Bronchial epithelial cell (primary cell): ENCODE results near the gene HOPX. TPM values are rescaled to one million over a fixed set of nuclear protein-coding genes. Genes with fewer than 3 reads are reported as not detected.

Experiments used
- DNase-seq: peaks from one replicate; pipeline ENCODE4 v3.0.0-alpha.2; 2010; ENCODE audit warnings: low read depth
- FAIRE-seq: peaks from 2 replicates; lab custom pipeline; 2011; peaks lifted over from hg19 to GRCh38; lab: Jason Lieb, UNC
- H3K27me3 ChIP-seq: 2 replicates; pipeline ENCODE4 v1.5.1; 2011; ENCODE audit warnings: low read length; ENCODE audit not compliant: control insufficient read depth, insufficient read depth
- H3K36me3 ChIP-seq: 2 replicates; pipeline ENCODE4 v1.5.1; 2011; ENCODE audit warnings: low read length; ENCODE audit not compliant: control insufficient read depth, insufficient read depth
- H3K4me3 ChIP-seq: 2 replicates; pipeline ENCODE4 v1.5.1; 2011; ENCODE audit warnings: mild to moderate bottlenecking, low read depth, low read length, control low read depth
- total RNA-seq: library from RNA; depleted of rRNA; stranded (reverse); fragments of >200 nt; gene quantifications from 2 replicates; pipeline ENCODE4 v1.2.1, GENCODE V29; 2014
- TF ChIP-seq, protein P1 (sequence below): IDR thresholded peaks from 2 replicates; pipeline ENCODE4 v1.5.1; 2011; ENCODE audit warnings: mild to moderate bottlenecking, moderate library complexity, low read length, control low read depth, inconsistent platforms; ENCODE audit not compliant: insufficient read depth, severe bottlenecking

HOPX gene
- total RNA-seq, 1 donor from 2014 or later = 30.8 TPM

DNA sequence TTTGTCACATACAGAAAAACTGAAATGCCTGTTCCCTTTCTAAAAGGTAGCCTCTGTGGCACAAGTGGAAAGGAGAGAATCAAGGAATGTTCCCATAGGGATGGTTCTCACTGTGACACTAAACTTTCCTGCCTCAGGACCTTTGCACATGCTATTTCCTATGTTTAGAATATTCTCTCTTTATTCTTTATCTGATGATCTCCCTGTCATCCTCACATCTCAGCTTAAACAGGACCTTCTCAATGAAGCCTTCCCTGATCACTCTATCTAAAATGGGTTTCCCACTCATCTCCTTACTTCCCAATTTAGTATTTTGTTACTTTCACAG, 32.3 kb downstream of the HOPX start:
- H3K4me3 ChIP-seq = no peak overlapping the region
- DNase-seq (no peak), FAIRE-seq (no peak)
- TF ChIP-seq, protein P1, sequence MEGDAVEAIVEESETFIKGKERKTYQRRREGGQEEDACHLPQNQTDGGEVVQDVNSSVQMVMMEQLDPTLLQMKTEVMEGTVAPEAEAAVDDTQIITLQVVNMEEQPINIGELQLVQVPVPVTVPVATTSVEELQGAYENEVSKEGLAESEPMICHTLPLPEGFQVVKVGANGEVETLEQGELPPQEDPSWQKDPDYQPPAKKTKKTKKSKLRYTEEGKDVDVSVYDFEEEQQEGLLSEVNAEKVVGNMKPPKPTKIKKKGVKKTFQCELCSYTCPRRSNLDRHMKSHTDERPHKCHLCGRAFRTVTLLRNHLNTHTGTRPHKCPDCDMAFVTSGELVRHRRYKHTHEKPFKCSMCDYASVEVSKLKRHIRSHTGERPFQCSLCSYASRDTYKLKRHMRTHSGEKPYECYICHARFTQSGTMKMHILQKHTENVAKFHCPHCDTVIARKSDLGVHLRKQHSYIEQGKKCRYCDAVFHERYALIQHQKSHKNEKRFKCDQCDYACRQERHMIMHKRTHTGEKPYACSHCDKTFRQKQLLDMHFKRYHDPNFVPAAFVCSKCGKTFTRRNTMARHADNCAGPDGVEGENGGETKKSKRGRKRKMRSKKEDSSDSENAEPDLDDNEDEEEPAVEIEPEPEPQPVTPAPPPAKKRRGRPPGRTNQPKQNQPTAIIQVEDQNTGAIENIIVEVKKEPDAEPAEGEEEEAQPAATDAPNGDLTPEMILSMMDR = no peak
- H3K36me3 ChIP-seq = no peaks in the 10 kb centered on the region
- no peaks in the 10 kb centered on the region for H3K27me3 ChIP-seq

DNA sequence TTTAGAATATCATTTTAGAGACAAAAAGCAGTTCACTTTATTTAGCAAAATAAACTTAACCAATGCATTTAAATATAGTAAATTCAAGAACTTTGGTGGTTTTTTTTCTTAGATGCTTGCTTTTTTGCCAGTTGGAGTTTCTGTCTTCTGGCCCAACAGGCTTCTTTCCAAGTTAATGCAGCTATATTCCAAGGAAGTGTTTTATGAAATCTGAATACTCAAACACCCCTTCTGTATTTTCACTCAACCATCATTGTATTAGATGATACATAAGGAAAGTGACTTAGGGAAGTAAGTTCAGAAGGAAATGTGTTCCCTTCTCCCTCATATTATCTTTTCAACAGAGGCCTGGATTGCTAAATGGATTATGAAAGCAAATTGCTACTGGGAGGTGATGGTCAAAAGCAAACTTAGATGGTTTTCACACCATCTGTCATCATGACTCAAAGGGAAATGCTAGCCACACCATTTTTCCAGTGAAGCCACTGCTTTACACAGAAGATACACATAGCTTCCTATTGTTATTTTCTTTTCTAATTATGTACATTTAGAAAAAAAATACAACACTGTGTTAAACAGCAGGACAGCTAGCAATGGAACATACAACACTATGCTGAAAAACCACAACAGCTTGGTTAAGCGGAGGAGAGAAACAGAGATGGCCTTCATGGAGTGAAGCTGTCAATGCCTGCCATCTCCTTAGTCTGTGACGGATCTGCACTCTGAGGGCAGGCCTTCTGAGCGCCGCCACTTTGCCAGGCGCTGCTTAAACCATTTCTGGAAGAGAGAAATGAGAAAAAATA, 32.9 kb downstream of the HOPX start:
- DNase-seq (peak; percentile 54), FAIRE-seq (no peak)
- Histone ChIP-seq H3K4me3 (no peak overlapping the region), H3K27me3 (no peaks in the 10 kb centered on the region), H3K36me3 (no peaks in the 10 kb centered on the region)
- TF ChIP-seq, protein P1 = no peak

DNA sequence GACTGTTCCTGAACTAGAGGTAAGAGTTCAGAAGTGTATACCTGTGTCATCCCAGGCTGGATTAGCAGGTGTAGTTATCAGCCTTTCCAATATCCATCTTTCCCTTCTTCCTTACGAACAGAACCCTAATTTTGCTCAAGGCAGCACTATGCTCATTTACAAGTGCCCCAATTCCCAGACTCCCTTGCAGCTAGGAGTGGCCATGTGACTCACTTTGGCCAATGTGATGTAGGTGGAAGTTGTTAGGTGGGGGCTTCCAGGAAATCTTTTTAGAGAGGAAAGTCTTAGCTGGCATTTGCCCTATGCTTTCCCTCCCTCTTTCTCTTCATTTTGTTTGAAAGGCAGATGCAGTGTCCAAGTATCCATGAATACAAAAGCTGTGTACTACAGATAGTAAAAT, 34.8 kb downstream of the HOPX start:
- DNase-seq (no peak), FAIRE-seq (no peak)
- Histone ChIP-seq H3K4me3 (no peak overlapping the region), H3K36me3 (no peaks in the 10 kb centered on the region), H3K27me3 (no peaks in the 10 kb centered on the region)
- TF ChIP-seq, protein P1 = no peak

DNA sequence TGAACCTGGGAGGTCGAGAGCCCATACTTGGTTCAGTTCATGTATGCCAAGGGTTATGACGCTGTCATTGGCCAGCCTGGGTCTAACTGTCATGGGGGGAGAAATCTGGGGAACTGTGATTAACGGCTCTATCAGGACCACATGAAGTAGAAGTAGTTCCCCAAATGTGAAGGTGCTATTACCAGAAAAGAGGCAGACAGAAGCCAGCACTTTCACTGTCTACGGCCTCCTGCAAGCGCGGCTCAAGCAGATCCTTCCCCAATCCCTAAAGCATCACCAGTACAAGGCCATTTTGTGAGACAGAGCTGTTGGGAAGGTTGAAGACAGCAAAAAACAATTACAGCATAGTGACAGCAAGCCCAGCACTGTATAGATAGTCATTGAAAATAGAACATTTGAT, 37.5 kb downstream of the HOPX start:
- Histone ChIP-seq H3K4me3 (no peak overlapping the region), H3K36me3 (no peaks in the 10 kb centered on the region), H3K27me3 (no peaks in the 10 kb centered on the region)
- DNase-seq (no peak), FAIRE-seq (no peak)
- TF ChIP-seq, protein P1 = no peak

DNA sequence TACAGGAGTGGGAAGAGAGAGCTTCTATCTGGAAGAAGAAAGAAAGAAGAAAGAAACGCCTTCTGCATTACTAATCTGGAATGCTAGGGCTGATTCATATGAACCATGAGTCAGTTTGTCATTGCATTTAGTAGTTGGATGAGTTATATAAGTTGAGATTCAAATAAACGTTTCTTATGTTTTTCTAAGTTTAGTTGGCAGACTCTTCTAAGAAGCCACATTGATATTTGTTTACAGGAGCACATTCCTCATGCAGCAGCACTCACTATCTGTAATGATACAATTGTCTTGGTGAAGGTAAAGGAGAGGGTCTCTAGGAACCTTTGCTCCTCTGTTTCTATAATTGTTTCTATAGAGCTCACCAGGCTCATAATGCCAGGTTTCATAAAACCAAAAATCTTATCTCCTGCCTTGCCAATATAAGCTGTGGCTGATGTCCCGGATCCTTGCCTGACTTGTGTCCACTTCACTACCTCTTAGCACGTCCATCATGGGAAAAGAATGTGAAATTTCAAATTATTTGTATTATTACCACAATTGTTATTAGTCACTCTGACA, 39.5 kb downstream of the HOPX start:
- Histone ChIP-seq H3K4me3 (no peak overlapping the region), H3K27me3 (no peaks in the 10 kb centered on the region), H3K36me3 (no peaks in the 10 kb centered on the region)
- DNase-seq (peak; percentile 97), FAIRE-seq (no peak)
- TF ChIP-seq, protein P1 = peak; percentile 27
